ENCODE measurements around the gene MTMR12. TPM values are rescaled to one million over a fixed set of nuclear protein-coding genes. Genes with fewer than 3 reads are reported as not detected.
A peak's percentile ranks its signal among the peaks of the same experiment; 100 is the strongest.

The MTMR12 gene
- total and polyA plus RNA-seq, 2 experiments from 2014 or later, result 18.3 to 51.6 TPM

- Histone ChIP-seq H3K79me2 (replicated peaks; ENCODE audit: insufficient read depth) (peaks cover 100% of the 10 kb centered on the region), H3K4me1 (ENCODE audit: insufficient read depth) (peaks cover 30% of the 10 kb centered on the region), H3K27me3 (ENCODE audit: insufficient read depth) (no peaks in the 10 kb centered on the region), H3K36me3 (ENCODE audit: insufficient read depth) (peaks cover 17% of the 10 kb centered on the region), H3K27ac (ENCODE audit: low read depth) (no peak overlapping the region), H3K9me2 (ENCODE audit: insufficient read depth) (no peaks in the 10 kb centered on the region), H2AFZ (no peak overlapping the region), H3K4me3 (no peak overlapping the region), H3F3A (replicated peaks; ENCODE audit: low read depth) (no peaks in the 10 kb centered on the region), H4K20me1 (replicated peaks; ENCODE audit: insufficient read depth) (peaks cover 63% of the 10 kb centered on the region), H3K4me2 (no peak overlapping the region)
- ATAC-seq (no peak), DNase-seq (ENCODE audit: low spot score) (no peak)
- Mint-ChIP-seq H3K4me3 (no peak overlapping the region; the same call in 2 of the 3 replicates), H3K27me3 (ENCODE audit: insufficient read depth, low read depth, poor library complexity) (no peaks in the 10 kb centered on the region), H3K27ac (peak overlapping the region; percentile 8), H3K36me3 (ENCODE audit: low read depth) (peaks cover 34% of the 10 kb centered on the region), H3K4me1 (peaks cover 39% of the 10 kb centered on the region), H3K9me3 (no peaks in the 10 kb centered on the region)
- no peak for TF ChIP-seq ETS1 (IDR thresholded peaks at IDR 0.05)
- TF ChIP-seq EZH2phosphoT487 (IDR thresholded peaks at IDR 0.05; ENCODE audit: unreplicated experiment), result no peak
- no peak for TF ChIP-seq REST (IDR thresholded peaks at IDR 0.05; ENCODE audit: unreplicated experiment)
- no peak for TF ChIP-seq STAT1 (IDR thresholded peaks at IDR 0.05; ENCODE audit: unreplicated experiment)
- no peak for TF ChIP-seq ZNF114 (CRISPR knock-in tag; IDR thresholded peaks at IDR 0.05)
Observed at GRCh38 chr5:32298059-32298415, 14.7 kb downstream of the MTMR12 start.

GRCh38 chr5:32297181-32298058 lies 15.3 kb downstream of the MTMR12 start:
- H3K9me2 ChIP-seq (ENCODE audit: insufficient read depth), result no peaks in the 10 kb centered on the region
- no peak overlapping the region for H3K4me3 ChIP-seq
- H3F3A ChIP-seq (replicated peaks; ENCODE audit: low read depth), result no peaks in the 10 kb centered on the region
- peaks cover 41% of the 10 kb centered on the region for H3K36me3 Mint-ChIP-seq (ENCODE audit: low read depth)
- peaks cover 63% of the 10 kb centered on the region for H4K20me1 ChIP-seq (replicated peaks; ENCODE audit: insufficient read depth)
- H3K4me1 Mint-ChIP-seq, result peaks cover 36% of the 10 kb centered on the region
- peaks cover 17% of the 10 kb centered on the region for H3K36me3 ChIP-seq (ENCODE audit: insufficient read depth)
- peaks cover 28% of the 10 kb centered on the region for H3K4me1 ChIP-seq (ENCODE audit: insufficient read depth)
- H3K9me3 Mint-ChIP-seq, result no peaks in the 10 kb centered on the region
- H2AFZ ChIP-seq, result no peak overlapping the region
- H3K27ac Mint-ChIP-seq, result peak overlapping the region; percentile 8; the same call in 1 of the 2 replicates
- no peaks in the 10 kb centered on the region for H3K27me3 Mint-ChIP-seq (ENCODE audit: insufficient read depth, low read depth, poor library complexity)
- no peaks in the 10 kb centered on the region for H3K27me3 ChIP-seq (ENCODE audit: insufficient read depth)
- 0 out of 2 replicates have a peak overlapping the region, but pooled peaks have one; percentile 59 for H3K27ac ChIP-seq (ENCODE audit: low read depth)
- DNase-seq (ENCODE audit: low spot score) (no peak), ATAC-seq (no peak)
- no peak overlapping the region for H3K4me3 Mint-ChIP-seq
- no peak overlapping the region for H3K4me2 ChIP-seq
- H3K79me2 ChIP-seq (replicated peaks; ENCODE audit: insufficient read depth), result peaks cover 100% of the 10 kb centered on the region
- no peak for TF ChIP-seq ZNF114 (CRISPR knock-in tag; IDR thresholded peaks at IDR 0.05)
- TF ChIP-seq ETS1 (IDR thresholded peaks at IDR 0.05), result no peak
- TF ChIP-seq NANOG (IDR thresholded peaks at IDR 0.05; ENCODE audit: borderline replicate concordance), result no peak
- TF ChIP-seq EZH2phosphoT487 (IDR thresholded peaks at IDR 0.05; ENCODE audit: unreplicated experiment), result no peak
- no peak for TF ChIP-seq ZNF331 (CRISPR knock-in tag; IDR thresholded peaks at IDR 0.05; ENCODE audit: low read depth)

All from GM23338 (cell line).